Measurements from ENCODE around the gene STARD5. TPM values are rescaled to one million over a fixed set of nuclear protein-coding genes. Genes with fewer than 3 reads are reported as not detected.

STARD5 gene
- total and polyA plus RNA-seq, 9 of the 15 experiments (the other 6 are each of a cell fraction or from before 2014, with no cell fraction given), result 1.7 to 5.7 (median 2.2) TPM

DNA sequence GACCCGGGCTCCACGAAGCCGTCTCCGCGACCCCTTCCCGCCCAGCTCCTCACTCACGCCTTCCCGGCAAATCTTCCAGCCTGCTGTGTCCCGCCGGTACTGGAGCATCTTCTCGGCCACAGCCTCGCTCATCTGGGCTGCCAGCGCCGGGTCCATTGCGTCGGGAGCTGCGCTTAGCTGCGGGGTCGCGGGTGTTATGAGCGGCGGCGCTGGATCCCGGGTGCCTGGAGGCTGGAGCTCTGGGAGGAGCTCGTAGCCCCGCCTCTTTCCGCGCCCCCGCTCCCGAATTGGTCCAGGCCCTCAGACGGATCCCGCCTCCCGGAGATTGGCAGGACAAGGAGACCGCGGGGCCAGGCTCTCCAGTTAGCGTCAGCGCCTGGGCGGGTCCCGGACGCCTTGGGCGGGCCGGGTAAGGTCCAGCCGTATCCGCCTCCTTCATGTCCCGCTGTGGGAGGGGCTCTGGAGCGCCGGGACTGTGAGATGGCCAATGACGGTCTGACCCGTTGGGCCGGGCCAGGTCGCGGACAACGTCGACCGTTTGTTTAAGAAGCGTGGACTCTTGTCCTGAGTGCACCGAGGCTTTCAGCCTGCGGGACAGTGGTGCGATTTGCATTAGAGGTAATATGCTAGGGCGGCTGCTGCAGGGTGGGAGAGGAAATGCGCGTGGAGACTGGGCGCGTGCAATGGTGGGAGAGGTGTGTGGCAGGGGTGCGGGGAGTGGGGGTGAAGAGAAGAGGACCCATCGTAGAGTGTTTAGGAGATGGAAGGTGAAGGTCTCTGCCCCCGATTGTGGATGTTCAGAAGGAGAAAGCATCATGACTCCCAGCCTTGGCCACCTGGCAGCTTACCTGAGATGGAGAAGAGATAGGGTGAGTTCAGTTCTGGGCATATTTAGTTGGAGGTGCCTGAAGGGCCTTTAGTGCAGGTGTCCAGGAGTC is at the start of gene STARD5 (continued):
- no peak for TF ChIP-seq E4F1 (CRISPR knock-in tag; IDR thresholded peaks at IDR 0.05; ENCODE audit: borderline replicate concordance)
- no peak for TF ChIP-seq RBM17 (IDR thresholded peaks at IDR 0.05; ENCODE audit: borderline replicate concordance, low read depth, low read length)
- no peak for TF ChIP-seq ZNF134 (CRISPR knock-in tag; conservative IDR thresholded peaks at IDR 0.05)

DNA sequence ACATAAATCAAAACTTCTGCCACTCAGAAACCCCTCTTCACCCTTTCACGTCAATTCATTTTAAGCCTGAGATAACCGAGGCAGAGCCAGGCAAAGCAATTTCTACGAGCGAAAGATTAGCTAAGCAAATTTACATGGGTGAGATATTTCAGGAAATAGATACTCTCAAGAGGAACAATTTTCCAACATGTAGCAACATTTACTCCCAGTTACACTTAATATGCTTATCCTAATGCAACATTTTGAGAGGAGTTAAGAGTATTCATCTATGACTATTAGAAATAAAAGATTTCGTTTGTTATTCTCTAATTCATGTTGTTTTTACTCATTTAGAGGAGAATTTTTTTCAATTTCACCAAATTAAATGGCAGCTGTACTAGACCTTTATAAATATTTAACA is 49.2 kb upstream of the STARD5 start:
- ATAC-seq, result no peak
- no peak for FAIRE-seq
- Histone ChIP-seq H3K79me2 (ENCODE audit: control insufficient read depth, insufficient read depth, low read length) (no peaks in the 10 kb centered on the region), H3K9me1 (ENCODE audit: control insufficient read depth, insufficient read depth, low read length) (no peaks in the 10 kb centered on the region), H3K4me1 (replicated peaks in 1 of 2; ENCODE audit: control insufficient read depth in 2 of 2, insufficient read depth in 2 of 2, low read length in 2 of 2) (no peaks in the 10 kb centered on the region; a peak in 1 of 5 replicates), H3K4me2 (ENCODE audit: insufficient read depth, low read length) (no peak overlapping the region), H3K27me3 (ENCODE audit: control insufficient read depth in 2 of 2, insufficient read depth in 2 of 2, low read length in 2 of 2) (peaks cover 6 to 12% of the 10 kb centered on the region in 2 experiments; a peak in 3 of 5 replicates), H3K9me3 (replicated peaks; ENCODE audit: control insufficient read depth, insufficient read depth, low read depth, low read length) (no peaks in the 10 kb centered on the region), H3K27ac (ENCODE audit: extremely low read depth, low read depth, low read length) (no peak overlapping the region), H3K9ac (ENCODE audit: insufficient read depth in 1 of 2, low read depth in 2 of 2, low read length in 2 of 2) (no peak overlapping the region), H3K4me3 (no peak overlapping the region), H4K20me1 (replicated peaks; ENCODE audit: control insufficient read depth, insufficient read depth, low read length) (0 out of 2 replicates have a peak, but pooled peaks cover 3% of the 10 kb centered on the region), H3K36me3 (ENCODE audit: control insufficient read depth, insufficient read depth, low read length) (no peaks in the 10 kb centered on the region), H2AFZ (ENCODE audit: low read depth, low read length) (no peak overlapping the region)
- ChIA-PET POLR2A (interaction anchor here (0.6 kb wide), 1 partner anchor 194 kb away, joined by 3 read pairs; no protein-coding TSS in a partner anchor), CTCF (ENCODE audit: low intra/inter-chr PET ratio) (no interaction called here)
- intact Hi-C loops (cut with micrococcal nuclease), result no loop called here
- no peak for TF ChIP-seq ZBTB5 (IDR thresholded peaks at IDR 0.05)
- no peak for TF ChIP-seq ZNF41 (CRISPR knock-in tag; conservative IDR thresholded peaks at IDR 0.05)
- TF ChIP-seq ERF (CRISPR knock-in tag; IDR thresholded peaks at IDR 0.05), result no peak
- no peak for TF ChIP-seq ZKSCAN8 (CRISPR knock-in tag; IDR thresholded peaks at IDR 0.05)
- no peak for DNase-seq (ENCODE audit: extremely low read depth in 1 of 4, low spot score in 3 of 4)
- WGBS (ENCODE audit: insufficient coverage, low coverage, missing lambda C conversion rate), result 4% methylated on average over 5 of the region's 5 CpGs
- in situ Hi-C loops (cut with MboI), result no loop called here
- BruUV-seq (replicated peaks), result no TSS peak
